BLaER1 (cell line): ENCODE measurements around the gene OR4F15.
"Not testable (repeated sequence)": the region's sequence is repeated elsewhere in the genome, so short reads cannot be mapped to it uniquely, and the experiment has no call there.

Experiments
- H3K27ac ChIP-seq: shearing (Covaris generic); formaldehyde crosslinking; 2 replicates; pipeline ENCODE4 v1.8.1; 2022
- H3K27me3 ChIP-seq: shearing (Covaris generic); formaldehyde crosslinking; 2 replicates; pipeline ENCODE4 v1.8.1; 2022
- H3K36me3 ChIP-seq: shearing (Covaris generic); formaldehyde crosslinking; 2 replicates; pipeline ENCODE4 v1.8.1; 2022
- H3K4me1 ChIP-seq: shearing (Covaris generic); formaldehyde crosslinking; 2 replicates; pipeline ENCODE4 v1.8.1; 2022
- H3K4me2 ChIP-seq: shearing (Covaris generic); formaldehyde crosslinking; 2 replicates; pipeline ENCODE4 v1.8.1; 2022
- H3K4me3 ChIP-seq: shearing (Covaris generic); formaldehyde crosslinking; 2 replicates; pipeline ENCODE4 v1.8.1; 2022
- H3K9ac ChIP-seq: shearing (Covaris generic); formaldehyde crosslinking; 2 replicates; pipeline ENCODE4 v1.8.1; 2022
- H3K9me3 ChIP-seq: shearing (Covaris generic); formaldehyde crosslinking; 2 replicates; pipeline ENCODE4 v1.8.1; 2022
- H4K20me1 ChIP-seq: shearing (Covaris generic); formaldehyde crosslinking; 2 replicates; pipeline ENCODE4 v1.8.1; 2022
- Cebpa-rat ChIP-seq: shearing (Covaris generic); IDR thresholded peaks from 2 replicates; pipeline ENCODE4 v1.8.1; 2022

The OR4F15 gene

DNA sequence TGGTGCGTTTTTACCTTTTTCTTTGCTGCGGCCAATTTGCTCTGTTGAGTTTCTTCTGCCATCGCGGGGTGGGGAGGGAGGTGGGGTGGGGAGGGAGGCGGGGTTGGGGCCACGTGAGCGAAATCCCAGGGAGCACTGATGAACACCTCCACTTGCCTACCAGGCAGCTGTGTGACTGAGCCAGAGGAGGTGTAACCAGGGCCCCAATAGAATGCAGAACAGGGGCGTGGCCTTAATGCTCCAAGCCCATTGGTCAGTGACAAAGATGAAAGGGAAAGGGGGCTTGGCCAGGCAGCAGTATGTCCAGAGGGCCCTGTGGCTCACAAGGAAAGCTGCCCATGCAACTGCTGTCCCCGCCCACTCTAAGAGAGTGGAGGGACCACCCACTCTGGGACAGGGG is 30.1 kb upstream of the OR4F15 start:
- no peak overlapping the region for H3K4me2 ChIP-seq
- no peaks in the 10 kb centered on the region for H3K27me3 ChIP-seq
- H4K20me1 ChIP-seq, result no peaks in the 10 kb centered on the region
- no peaks in the 10 kb centered on the region for H3K9me3 ChIP-seq
- TF ChIP-seq Cebpa-rat, result no peak
- H3K4me3 ChIP-seq, result no peak overlapping the region
- no peaks in the 10 kb centered on the region for H3K4me1 ChIP-seq
- H3K27ac ChIP-seq, result no peak overlapping the region
- no peak overlapping the region for H3K9ac ChIP-seq
- H3K36me3 ChIP-seq, result no peaks in the 10 kb centered on the region

DNA sequence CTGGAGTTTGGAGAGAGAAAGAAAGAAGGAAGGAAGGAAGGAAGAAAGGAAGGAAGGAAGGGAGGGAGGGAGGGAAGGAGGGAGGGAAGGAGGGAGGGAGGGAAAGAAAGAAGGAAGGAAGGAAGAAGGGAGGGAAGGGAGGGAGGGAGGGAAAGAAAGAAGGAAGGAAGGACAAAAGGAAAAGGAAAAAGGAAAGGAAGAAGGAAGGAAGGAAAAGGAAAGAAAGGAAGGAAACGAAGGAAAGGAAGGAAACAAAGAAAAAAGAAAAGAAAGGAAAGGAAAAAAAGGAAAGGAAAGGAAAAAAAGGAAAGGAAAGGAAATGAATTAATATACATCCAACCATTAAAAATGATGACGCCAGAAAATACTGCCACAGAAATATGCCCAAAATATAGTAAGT is 27.4 kb upstream of the OR4F15 start:
- Histone ChIP-seq H3K4me1 (no peaks in the 10 kb centered on the region), H3K27me3 (no peaks in the 10 kb centered on the region), H3K9me3 (no peaks in the 10 kb centered on the region), H3K9ac (no peak overlapping the region), H3K4me3 (no peak overlapping the region), H3K27ac (no peak overlapping the region), H4K20me1 (no peaks in the 10 kb centered on the region), H3K36me3 (no peaks in the 10 kb centered on the region), H3K4me2 (no peak overlapping the region)
- TF ChIP-seq Cebpa-rat, result no peak

DNA sequence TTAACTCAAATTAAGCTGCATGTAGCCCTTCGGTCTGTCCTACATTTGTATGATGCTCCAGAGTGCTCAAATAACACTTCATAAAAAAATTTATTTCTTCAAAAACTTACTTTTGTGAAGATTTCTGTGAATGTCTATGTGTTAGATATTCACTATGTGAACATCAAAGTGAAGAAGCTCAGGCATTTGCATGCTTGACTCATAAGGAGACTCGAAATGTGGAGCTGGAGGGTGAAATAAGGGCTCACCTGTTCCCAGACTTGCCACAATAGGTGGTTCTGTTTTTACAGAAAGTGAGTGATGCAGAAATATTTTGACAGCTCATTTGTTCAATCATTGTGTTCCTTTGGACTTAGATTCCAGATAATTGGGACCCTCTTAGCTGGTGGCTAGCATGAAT is 25.6 kb upstream of the OR4F15 start:
- not testable (repeated sequence) for H3K4me1 ChIP-seq, H4K20me1 ChIP-seq, H3K9me3 ChIP-seq, H3K27ac ChIP-seq, H3K27me3 ChIP-seq, H3K36me3 ChIP-seq, H3K9ac ChIP-seq, H3K4me2 ChIP-seq, H3K4me3 ChIP-seq

DNA sequence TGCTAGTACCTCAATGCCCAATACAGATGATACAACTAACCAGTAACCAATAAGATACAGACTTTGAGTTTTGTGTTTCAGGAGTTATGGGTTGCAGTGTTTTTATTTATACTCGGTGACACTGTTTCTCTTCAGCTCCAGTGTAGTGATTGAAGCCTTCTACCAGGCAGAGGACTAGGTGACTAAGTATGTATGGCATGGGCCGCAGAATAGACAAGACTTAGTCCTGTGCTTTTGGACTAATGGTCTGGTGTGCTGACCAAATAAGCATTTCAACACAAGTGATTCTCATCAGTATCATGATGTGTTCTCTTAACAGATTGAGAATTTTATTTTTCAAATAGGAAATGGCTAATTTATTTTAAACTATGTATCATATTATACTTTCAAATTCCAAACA is 24.0 kb upstream of the OR4F15 start:
- not testable (repeated sequence) for H3K9ac ChIP-seq, H4K20me1 ChIP-seq, H3K27me3 ChIP-seq, H3K4me3 ChIP-seq, H3K4me1 ChIP-seq, H3K9me3 ChIP-seq, H3K27ac ChIP-seq, H3K36me3 ChIP-seq, H3K4me2 ChIP-seq

- not testable (repeated sequence) for H3K9me3 ChIP-seq, H3K36me3 ChIP-seq, H3K4me1 ChIP-seq, H3K27me3 ChIP-seq, H3K4me2 ChIP-seq, H3K4me3 ChIP-seq, H3K27ac ChIP-seq, H3K9ac ChIP-seq, H4K20me1 ChIP-seq
Measured at GRCh38 chr15:101788503-101789269, 23.3 kb upstream of the OR4F15 start.

- H3K36me3 ChIP-seq, H3K4me1 ChIP-seq, H3K4me3 ChIP-seq, H3K4me2 ChIP-seq, H3K9ac ChIP-seq, H3K27me3 ChIP-seq, H3K27ac ChIP-seq, H4K20me1 ChIP-seq, H3K9me3 ChIP-seq: not testable (repeated sequence)
Measured at GRCh38 chr15:101790748-101791147, 21.3 kb upstream of the OR4F15 start.

GRCh38 chr15:101793981-101794380 is 18.0 kb upstream of the OR4F15 start:
- H3K36me3 ChIP-seq, H3K9ac ChIP-seq, H3K4me3 ChIP-seq, H3K27me3 ChIP-seq, H3K4me2 ChIP-seq, H4K20me1 ChIP-seq, H3K9me3 ChIP-seq, H3K4me1 ChIP-seq, H3K27ac ChIP-seq: not testable (repeated sequence)

- no peak overlapping the region for H3K4me2 ChIP-seq
- TF ChIP-seq Cebpa-rat, result no peak
- H3K9ac ChIP-seq, result no peak overlapping the region
- no peaks in the 10 kb centered on the region for H3K27me3 ChIP-seq
- no peak overlapping the region for H3K4me3 ChIP-seq
- H3K27ac ChIP-seq, result no peak overlapping the region
- H4K20me1 ChIP-seq, result no peaks in the 10 kb centered on the region
- H3K36me3 ChIP-seq, result no peaks in the 10 kb centered on the region
- H3K4me1 ChIP-seq, result no peaks in the 10 kb centered on the region
- H3K9me3 ChIP-seq, result no peaks in the 10 kb centered on the region
Measured at GRCh38 chr15:101795455-101795854, 16.5 kb upstream of the OR4F15 start.

- Histone ChIP-seq H3K4me3 (no peak overlapping the region), H3K36me3 (no peaks in the 10 kb centered on the region), H3K9me3 (no peaks in the 10 kb centered on the region), H3K4me1 (no peaks in the 10 kb centered on the region), H3K27ac (no peak overlapping the region), H3K27me3 (no peaks in the 10 kb centered on the region), H3K4me2 (no peak overlapping the region), H3K9ac (no peak overlapping the region), H4K20me1 (no peaks in the 10 kb centered on the region)
- TF ChIP-seq Cebpa-rat, result no peak
Measured at GRCh38 chr15:101799665-101800064, 12.3 kb upstream of the OR4F15 start.

GRCh38 chr15:101801048-101801447 is 11.0 kb upstream of the OR4F15 start:
- no peaks in the 10 kb centered on the region for H3K27me3 ChIP-seq
- no peak overlapping the region for H3K9ac ChIP-seq
- H3K36me3 ChIP-seq, result no peaks in the 10 kb centered on the region
- no peaks in the 10 kb centered on the region for H3K9me3 ChIP-seq
- no peak overlapping the region for H3K27ac ChIP-seq
- TF ChIP-seq Cebpa-rat, result no peak
- no peak overlapping the region for H3K4me2 ChIP-seq
- H3K4me1 ChIP-seq, result no peaks in the 10 kb centered on the region
- no peak overlapping the region for H3K4me3 ChIP-seq
- H4K20me1 ChIP-seq, result no peaks in the 10 kb centered on the region

GRCh38 chr15:101803209-101803608 is 8.8 kb upstream of the OR4F15 start, which contains the start of gene OR4F6:
Gene OR4F6, plus strand, starts transcription at chr15:101803509. Its CDS starts 2,211 bp downstream, at chr15:101805720.
- TF ChIP-seq Cebpa-rat, result no peak
- H3K27me3 ChIP-seq, result no peaks in the 10 kb centered on the region
- no peak within 1 kb of the TSS for H3K27ac ChIP-seq
- no peak within 1 kb of the TSS for H3K9ac ChIP-seq
- H3K4me3 ChIP-seq, result no peak within 1 kb of the TSS
- no peaks in the 10 kb centered on the region for H3K36me3 ChIP-seq
- no peaks in the 10 kb centered on the region for H3K4me1 ChIP-seq
- H3K4me2 ChIP-seq, result no peak within 1 kb of the TSS
- H3K9me3 ChIP-seq, result no peaks in the 10 kb centered on the region
- H4K20me1 ChIP-seq, result no peaks in the 10 kb centered on the region
